Testis (tissue), 3 donors: Measurements from ENCODE around the gene ACSS3. TPM values are rescaled to one million over a fixed set of nuclear protein-coding genes. Genes with fewer than 3 reads are reported as not detected.

ENCODE experiments used
- DNase-seq: peaks from one replicate; pipeline ENCODE4 v3.0.0-alpha.2; 2019
- H3K27ac ChIP-seq, 2 donors: fragments of 200-600 bp; sonication (generic); one replicate each; pipeline ENCODE4 v1.5.1; 2019
- H3K27me3 ChIP-seq: fragments of 200-600 bp; sonication (generic); one replicate; pipeline ENCODE4 v1.5.1; 2019
- H3K36me3 ChIP-seq: fragments of 200-600 bp; sonication (generic); one replicate; pipeline ENCODE4 v1.5.1; 2017; ENCODE audit warnings: low read depth; ENCODE audit errors: missing control alignments
- H3K4me1 ChIP-seq: fragments of 200-600 bp; sonication (generic); one replicate; pipeline ENCODE4 v1.5.1; 2019
- H3K4me3 ChIP-seq, 2 donors: fragments of 200-600 bp; sonication (generic); one replicate each; pipeline ENCODE4 v1.5.1; 2017 to 2019
- H3K9me3 ChIP-seq: fragments of 200-600 bp; sonication (generic); one replicate; pipeline ENCODE4 v1.5.1; 2017
- POLR2A ChIP-seq: fragments of 450-650 bp; IDR thresholded peaks from one replicate; pipeline ENCODE4 v1.6.1; 2017; ENCODE audit warnings: antibody characterized with exemption, mild to moderate bottlenecking, moderate library complexity
- WGBS, 2 donors: methylation state at CpG; one replicate each; pipeline ENCODE4 v1.1.5; 2018; 5-methylcytosine and 5-hydroxymethylcytosine counted together
- intact Hi-C: fragments of 100-400 bp; cut with DNase I; formaldehyde crosslinking; loops from one replicate; pipeline ENCODE4 v1.15.1; 2023; ENCODE audit warnings: low total_unique reads
- polyA plus RNA-seq: library from polyadenylated mRNA; stranded (reverse); fragments of 350-450 nt; fragmentation: Illumina TruSeq; extraction: RNeasy Lipid Tissue Mini Kit (QIAGEN cat#74804); gene quantifications from one replicate; pipeline ENCODE4 v1.2.3, GENCODE V29; 2014; ENCODE audit warnings: low read depth, low replicate concordance; ENCODE audit not compliant: insufficient read depth
- total RNA-seq, 2 donors: library from RNA; depleted of rRNA; stranded (reverse); fragments of >200 nt; gene quantifications; one replicate each; pipeline ENCODE4 v1.2.3, GENCODE V29; 2016
- TF ChIP-seq, protein P1 (sequence below), 3 experiments: fragments of 450-650 bp in 2 of 3; fragments of 200-600 bp in 1 of 3; sonication (generic) in 1 of 3; IDR thresholded peaks; one replicate each; pipeline ENCODE4 v1.5.1; 2016 to 2019; ENCODE audit warnings: antibody characterized with exemption in 3 of 3, mild to moderate bottlenecking in 2 of 3, moderate library complexity in 1 of 3

Gene ACSS3
- total and polyA plus RNA-seq, 3 donors from 2014 or later: 7.5 to 22.8 (median 17.1) TPM

DNA sequence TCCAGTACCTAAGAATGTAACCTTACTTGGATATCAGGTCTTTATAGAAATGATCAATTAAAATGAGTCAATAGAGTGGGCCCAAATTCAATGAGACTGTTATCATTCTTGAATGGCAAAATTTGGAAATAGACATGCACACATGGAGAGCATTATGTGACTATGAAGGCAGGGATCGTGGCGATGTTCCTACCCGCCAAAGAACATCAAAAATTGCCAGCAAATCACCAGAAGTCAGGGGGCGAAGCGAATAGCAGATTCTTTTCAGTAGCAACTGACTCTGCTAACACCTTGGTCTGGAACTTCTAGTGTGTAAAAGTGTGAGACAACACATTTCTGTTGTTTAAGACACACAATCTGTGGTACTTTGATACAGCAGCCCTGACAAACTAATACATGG, 192.5 kb downstream of the ACSS3 start:
- Histone ChIP-seq H3K4me1 (no peaks in the 10 kb centered on the region), H3K27me3 (no peaks in the 10 kb centered on the region), H3K4me3 (no peak overlapping the region), H3K36me3 (no peaks in the 10 kb centered on the region), H3K27ac (no peak overlapping the region), H3K9me3 (no peaks in the 10 kb centered on the region)
- intact Hi-C loops: no loop called here
- WGBS, 2 donors: 83 to 90% methylated on average over 5 of the region's 5 CpGs
- no peak for TF ChIP-seq POLR2A
- TF ChIP-seq, protein P1, sequence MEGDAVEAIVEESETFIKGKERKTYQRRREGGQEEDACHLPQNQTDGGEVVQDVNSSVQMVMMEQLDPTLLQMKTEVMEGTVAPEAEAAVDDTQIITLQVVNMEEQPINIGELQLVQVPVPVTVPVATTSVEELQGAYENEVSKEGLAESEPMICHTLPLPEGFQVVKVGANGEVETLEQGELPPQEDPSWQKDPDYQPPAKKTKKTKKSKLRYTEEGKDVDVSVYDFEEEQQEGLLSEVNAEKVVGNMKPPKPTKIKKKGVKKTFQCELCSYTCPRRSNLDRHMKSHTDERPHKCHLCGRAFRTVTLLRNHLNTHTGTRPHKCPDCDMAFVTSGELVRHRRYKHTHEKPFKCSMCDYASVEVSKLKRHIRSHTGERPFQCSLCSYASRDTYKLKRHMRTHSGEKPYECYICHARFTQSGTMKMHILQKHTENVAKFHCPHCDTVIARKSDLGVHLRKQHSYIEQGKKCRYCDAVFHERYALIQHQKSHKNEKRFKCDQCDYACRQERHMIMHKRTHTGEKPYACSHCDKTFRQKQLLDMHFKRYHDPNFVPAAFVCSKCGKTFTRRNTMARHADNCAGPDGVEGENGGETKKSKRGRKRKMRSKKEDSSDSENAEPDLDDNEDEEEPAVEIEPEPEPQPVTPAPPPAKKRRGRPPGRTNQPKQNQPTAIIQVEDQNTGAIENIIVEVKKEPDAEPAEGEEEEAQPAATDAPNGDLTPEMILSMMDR (IDR thresholded peaks at IDR 0.05): no peak
- DNase-seq: no peak

DNA sequence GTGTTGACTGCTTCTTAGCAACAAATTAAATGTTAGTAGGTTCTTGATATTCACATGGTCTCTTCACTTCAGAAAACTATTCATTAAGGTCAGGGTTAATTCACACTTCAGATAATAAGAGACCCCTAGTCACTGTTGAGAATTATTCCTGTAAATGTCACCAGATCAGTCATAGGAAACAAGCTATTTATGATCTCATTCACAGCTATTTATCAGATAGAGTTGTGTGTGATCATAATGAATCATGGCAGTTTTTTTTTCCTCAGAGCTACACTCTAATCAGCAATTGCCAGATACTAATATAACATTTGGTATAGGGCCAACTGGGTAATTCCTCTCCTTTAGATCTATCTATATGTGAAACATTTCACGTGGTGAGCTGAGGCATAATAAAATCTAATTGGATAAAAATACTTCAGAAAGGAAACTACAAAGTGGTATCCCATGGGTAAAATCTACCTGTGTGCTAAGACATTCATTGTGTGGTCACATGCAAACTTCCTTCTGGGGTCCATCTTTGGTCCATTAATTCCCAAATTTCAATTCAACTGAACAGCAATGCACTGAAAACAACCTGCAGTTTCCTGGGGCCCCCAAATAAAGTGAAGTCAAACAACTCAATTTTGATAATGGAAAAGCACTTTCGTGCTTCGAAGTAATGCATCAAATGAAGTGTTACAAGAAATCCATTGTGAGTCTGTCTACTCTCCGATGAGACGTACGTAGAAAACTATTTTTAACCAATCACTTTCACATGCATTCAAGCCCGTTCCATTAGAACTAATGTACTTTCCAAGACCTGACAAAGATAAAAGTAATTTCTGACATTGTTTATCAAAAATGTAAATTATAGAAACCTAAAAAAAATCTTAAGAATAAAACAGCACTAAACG, 197.0 kb downstream of the ACSS3 start:
- H3K4me1 ChIP-seq: no peaks in the 10 kb centered on the region
- DNase-seq: no peak
- no peak overlapping the region for H3K27ac ChIP-seq
- H3K9me3 ChIP-seq: no peaks in the 10 kb centered on the region
- TF ChIP-seq POLR2A: no peak
- TF ChIP-seq, protein P1 (IDR thresholded peaks at IDR 0.05): no peak
- intact Hi-C loops: no loop called here
- H3K36me3 ChIP-seq: no peaks in the 10 kb centered on the region
- no peak overlapping the region for H3K4me3 ChIP-seq
- 65 to 77% methylated on average over 8 of the region's 8 CpGs for WGBS, 2 donors
- H3K27me3 ChIP-seq: no peaks in the 10 kb centered on the region

GRCh38 chr12:81284137-81284536, 206.3 kb downstream of the ACSS3 start:
- Histone ChIP-seq H3K4me1 (no peaks in the 10 kb centered on the region), H3K36me3 (no peaks in the 10 kb centered on the region), H3K27me3 (no peaks in the 10 kb centered on the region), H3K9me3 (no peaks in the 10 kb centered on the region), H3K27ac (no peak overlapping the region), H3K4me3 (no peak overlapping the region)
- no peak for TF ChIP-seq POLR2A
- TF ChIP-seq, protein P1 (IDR thresholded peaks at IDR 0.05): no peak
- 54 to 63% methylated on average over 3 of the region's 3 CpGs for WGBS, 2 donors
- no peak for DNase-seq
- intact Hi-C loops: no loop called here

GRCh38 chr12:81288651-81289050, 210.8 kb downstream of the ACSS3 start:
- intact Hi-C loops: no loop called here
- no peak overlapping the region for H3K4me3 ChIP-seq
- no peaks in the 10 kb centered on the region for H3K9me3 ChIP-seq
- H3K36me3 ChIP-seq: no peaks in the 10 kb centered on the region
- H3K27ac ChIP-seq: no peak overlapping the region
- H3K4me1 ChIP-seq: no peaks in the 10 kb centered on the region
- DNase-seq: no peak
- TF ChIP-seq, protein P1 (IDR thresholded peaks at IDR 0.05): no peak
- no peak for TF ChIP-seq POLR2A
- no peaks in the 10 kb centered on the region for H3K27me3 ChIP-seq
